H1 (cell line): ENCODE results near the gene TMIGD1. TPM values are rescaled to one million over a fixed set of nuclear protein-coding genes. Genes with fewer than 3 reads are reported as not detected.

Source experiments
- ASH2L ChIP-seq: fragments of 200-600, 300-600 bp; sonication (generic); IDR thresholded peaks from one replicate; pipeline ENCODE4 v1.7.1; 2017; ENCODE audit warnings: low read length
- BACH1 ChIP-seq: IDR thresholded peaks from 2 replicates; pipeline ENCODE4 v1.6.1; 2012; ENCODE audit warnings: low read length, improper control_type of control experiment
- CBX5 ChIP-seq: fragments of 300-800, 300-1000 bp; sonication (generic); IDR thresholded peaks from 2 replicates; pipeline ENCODE4 v1.7.1; 2016; ENCODE audit warnings: antibody characterized with exemption, low read length, low read depth
- CHD2 ChIP-seq: IDR thresholded peaks from 2 replicates; pipeline ENCODE4 v1.6.1; 2012; ENCODE audit warnings: low read length, improper control_type of control experiment
- CHD7 ChIP-seq: fragments of 300-600 bp; sonication (generic); IDR thresholded peaks from 2 replicates; pipeline ENCODE4 v1.7.1; 2012; ENCODE audit warnings: low read length, moderate library complexity, mild to moderate bottlenecking, inconsistent platforms; ENCODE audit not compliant: insufficient replicate concordance
- CTBP2 ChIP-seq: IDR thresholded peaks from 2 replicates; pipeline ENCODE4 v1.7.0; 2011; ENCODE audit warnings: borderline replicate concordance, mild to moderate bottlenecking, moderate library complexity, mixed read lengths, low read length; ENCODE audit not compliant: insufficient read depth, insufficient read length
- EZH2 ChIP-seq: fragments of 200-600 bp; sonication (generic); IDR thresholded peaks from 2 replicates; pipeline ENCODE4 v1.7.1; 2012; ENCODE audit warnings: low read depth, mild to moderate bottlenecking, moderate library complexity, low read length, inconsistent platforms; ENCODE audit not compliant: severe bottlenecking
- HDAC2 ChIP-seq, 2 experiments: fragments of 300-600 bp in 1 of 2; sonication (generic) in 1 of 2; IDR thresholded peaks; 2 replicates each; pipeline ENCODE4 v1.6.1; 2011 to 2012; ENCODE audit warnings: low read depth in 2 of 2, low read length in 2 of 2, mild to moderate bottlenecking in 2 of 2, moderate library complexity in 2 of 2, borderline replicate concordance in 1 of 2, inconsistent platforms in 1 of 2
- POU5F1 ChIP-seq: IDR thresholded peaks from 2 replicates; pipeline ENCODE4 v1.6.1; 2011; ENCODE audit warnings: low read depth, mild to moderate bottlenecking, low read length, moderate library complexity
- SIN3A ChIP-seq, 2 experiments: IDR thresholded peaks in 1 of 2; conservative IDR thresholded peaks in 1 of 2; 2 replicates each; pipeline ENCODE4 v1.6.1; 2011 to 2012; ENCODE audit warnings: low read length in 2 of 2, improper control_type of control experiment in 1 of 2, low read depth in 1 of 2, mild to moderate bottlenecking in 1 of 2
- YY1 ChIP-seq: IDR thresholded peaks from 2 replicates; pipeline ENCODE4 v1.6.1; 2011; ENCODE audit warnings: low read depth, mild to moderate bottlenecking, low read length
- polyA plus RNA-seq, 7 experiments: library from polyadenylated mRNA; depleted of rRNA in 3 of 7; stranded (reverse) in 5 of 7; unstranded in 2 of 7; fragments of >200 nt in 5 of 7; fragments of 200-250 nt in 2 of 7; gene quantifications; 1 replicate in 5 of 7; 2 replicates in 1 of 7; 4 replicates in 1 of 7; pipeline versions ENCODE4 v1.2.1 to v1.2.3, GENCODE V29; 2011 to 2013; ENCODE audit warnings: missing spikeins in 2 of 7, mixed read lengths in 2 of 7
- total RNA-seq: library from RNA; stranded (reverse); fragmentation: NEBNext Ultra II Directional; extraction: Animal tissue kit (Norgen Biotek cat#: 25700); gene quantifications from 2 replicates; pipeline ENCODE4 v1.2.1, GENCODE V29; 2021

Gene TMIGD1
- total and polyA plus RNA-seq, 2 of the 8 experiments (the other 6 are each of a cell fraction or from before 2014, with no cell fraction given), result not detected

GRCh38 chr17:30273373-30273772 lies 60.5 kb downstream of the TMIGD1 start (continued):
- TF ChIP-seq CHD7, result no peak
- no peak for TF ChIP-seq SIN3A (conservative IDR thresholded peaks at IDR 0.05 in 1 of 2, IDR thresholded peaks at IDR 0.05 in 1 of 2; ENCODE audit: low read depth in 1 of 2, low read length in 2 of 2)
- no peak for TF ChIP-seq POU5F1
- TF ChIP-seq BACH1, result no peak
- no peak for TF ChIP-seq CBX5
- no peak for TF ChIP-seq CTBP2
- TF ChIP-seq EZH2, result no peak
- no peak for TF ChIP-seq HDAC2 (IDR thresholded peaks at IDR 0.05; ENCODE audit: borderline replicate concordance in 1 of 2, low read depth in 2 of 2, low read length in 2 of 2)
- no peak for TF ChIP-seq YY1
- no peak for TF ChIP-seq CHD2
- no peak for TF ChIP-seq ASH2L
